HUES64 (cell line): ENCODE measurements around the gene BAIAP2L1.
"Not testable (repeated sequence)": the region's sequence is repeated elsewhere in the genome, so short reads cannot be mapped to it uniquely, and the experiment has no call there.

ENCODE experiments used
- H3K27ac ChIP-seq: 2 replicates; pipeline ENCODE4 v1.7.0; 2013; ENCODE audit warnings: low read depth, low read length, inconsistent platforms
- H3K27me3 ChIP-seq: 2 replicates; pipeline ENCODE4 v1.6.1; 2013; ENCODE audit warnings: mild to moderate bottlenecking, low read length; ENCODE audit not compliant: insufficient read depth
- H3K36me3 ChIP-seq: 2 replicates; pipeline ENCODE4 v1.6.1; 2013; ENCODE audit warnings: mild to moderate bottlenecking, low read length; ENCODE audit not compliant: insufficient read depth
- H3K4me1 ChIP-seq: 2 replicates; pipeline ENCODE4 v1.6.1; 2013; ENCODE audit warnings: mild to moderate bottlenecking, low read length, moderate library complexity; ENCODE audit not compliant: insufficient read depth
- H3K4me3 ChIP-seq: 2 replicates; pipeline ENCODE4 v1.5.1; 2013; ENCODE audit warnings: mild to moderate bottlenecking, low read length, moderate library complexity
- H3K9ac ChIP-seq: 2 replicates; pipeline ENCODE4 v1.6.1; 2013; ENCODE audit warnings: mild to moderate bottlenecking, low read depth, low read length
- H3K9me3 ChIP-seq: 2 replicates; pipeline ENCODE4 v1.6.1; 2013; ENCODE audit warnings: low read depth, low read length; ENCODE audit not compliant: insufficient read depth
- WGBS: fragments of 150-250, 120-280 bp; methylation state at CpG from one replicate; pipeline ENCODE4 v1.1.7; 2013; ENCODE audit warnings: missing lambda C conversion rate; 5-methylcytosine and 5-hydroxymethylcytosine counted together

BAIAP2L1 gene

DNA sequence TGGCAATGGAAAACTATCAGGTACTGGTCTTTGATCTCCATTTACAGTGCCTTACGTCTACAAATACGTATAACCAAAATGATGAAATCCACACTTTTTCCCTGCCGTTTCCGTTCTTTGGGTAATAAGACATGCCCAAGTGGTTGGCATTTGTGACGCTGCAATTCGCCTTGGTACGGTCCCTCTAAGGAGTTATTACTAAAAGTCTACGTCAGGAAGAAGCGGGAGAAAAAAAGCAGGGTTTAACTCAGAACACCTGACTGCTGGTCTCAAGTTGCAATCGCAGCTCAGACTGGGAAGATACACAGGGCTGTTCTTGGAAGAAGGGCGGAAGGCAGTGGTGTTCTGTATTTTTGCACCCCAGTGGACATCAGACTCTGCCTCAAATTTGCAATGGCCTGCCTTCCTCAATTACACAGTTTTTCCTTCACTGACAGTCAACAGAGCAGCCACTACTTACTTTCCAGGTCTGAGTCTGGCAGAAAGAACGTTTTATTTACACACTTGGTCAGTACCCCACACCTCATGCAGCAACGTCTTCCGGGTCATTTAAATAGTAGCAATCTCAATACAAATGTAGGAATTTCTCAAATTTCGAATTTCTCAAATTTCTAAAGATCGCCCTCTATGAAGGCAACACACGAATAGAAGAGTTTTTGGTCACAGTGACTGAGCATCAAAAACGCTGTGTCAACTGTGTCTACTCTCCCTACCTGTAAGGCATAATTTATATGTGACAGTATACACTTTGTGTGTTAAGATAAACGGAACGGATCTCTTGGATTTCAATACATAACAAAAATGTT is 2.1 kb downstream of the BAIAP2L1 start:
- peaks cover 19% of the 10 kb centered on the region for H3K4me1 ChIP-seq
- no peak overlapping the region for H3K9ac ChIP-seq
- H3K27me3 ChIP-seq, result no peaks in the 10 kb centered on the region
- H3K9me3 ChIP-seq, result no peaks in the 10 kb centered on the region
- no peaks in the 10 kb centered on the region for H3K36me3 ChIP-seq
- H3K4me3 ChIP-seq, result peak overlapping the region; percentile 88
- WGBS, result 85% methylated on average over 20 of the region's 20 CpGs
- no peak overlapping the region for H3K27ac ChIP-seq

DNA sequence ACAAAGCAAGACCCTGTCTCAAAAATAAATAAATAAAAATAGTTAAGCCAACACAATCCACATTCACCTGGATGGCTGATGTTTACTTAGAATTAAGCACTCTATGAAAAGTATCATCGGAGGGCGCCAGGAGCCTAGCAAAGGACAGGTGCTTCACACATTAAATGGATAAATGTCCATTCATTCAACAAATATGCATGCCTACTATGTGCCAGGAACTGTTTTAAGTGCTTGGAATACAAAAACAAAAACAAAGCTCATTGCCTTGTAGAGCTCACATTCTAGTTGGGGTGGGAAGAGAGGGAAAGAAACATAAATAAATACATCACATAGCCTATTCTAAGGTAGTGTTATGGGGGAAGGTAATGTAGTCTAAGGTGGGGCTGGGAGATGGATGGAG is 4.1 kb downstream of the BAIAP2L1 start:
- Histone ChIP-seq H3K4me3 (no peak overlapping the region), H3K4me1 (peaks cover 19% of the 10 kb centered on the region), H3K27me3 (no peaks in the 10 kb centered on the region), H3K9me3 (no peaks in the 10 kb centered on the region), H3K9ac (no peak overlapping the region), H3K27ac (no peak overlapping the region), H3K36me3 (no peaks in the 10 kb centered on the region)
- 98% methylated on average over 2 of the region's 2 CpGs for WGBS

DNA sequence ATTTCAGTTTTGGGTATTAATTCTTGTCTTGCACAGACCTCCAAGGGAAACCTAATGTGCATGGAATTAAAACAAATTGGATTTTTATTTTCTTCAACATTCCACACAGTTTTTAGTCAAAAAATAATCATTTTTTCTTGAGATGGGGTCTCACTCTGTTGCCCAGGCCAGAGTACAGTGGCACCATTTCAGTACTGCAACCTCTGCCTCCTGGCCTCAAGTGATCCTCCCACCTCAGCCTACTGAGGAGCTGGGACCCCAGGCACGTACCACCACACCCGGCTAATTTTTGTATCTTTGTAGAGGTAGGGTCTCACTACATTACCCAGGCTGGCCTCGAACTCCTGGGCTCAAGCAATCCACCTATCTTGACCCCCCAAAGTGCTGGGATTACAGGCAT is 4.9 kb downstream of the BAIAP2L1 start:
- whole genome bisulfite sequencing, result 100% methylated on average over 3 of the region's 3 CpGs

DNA sequence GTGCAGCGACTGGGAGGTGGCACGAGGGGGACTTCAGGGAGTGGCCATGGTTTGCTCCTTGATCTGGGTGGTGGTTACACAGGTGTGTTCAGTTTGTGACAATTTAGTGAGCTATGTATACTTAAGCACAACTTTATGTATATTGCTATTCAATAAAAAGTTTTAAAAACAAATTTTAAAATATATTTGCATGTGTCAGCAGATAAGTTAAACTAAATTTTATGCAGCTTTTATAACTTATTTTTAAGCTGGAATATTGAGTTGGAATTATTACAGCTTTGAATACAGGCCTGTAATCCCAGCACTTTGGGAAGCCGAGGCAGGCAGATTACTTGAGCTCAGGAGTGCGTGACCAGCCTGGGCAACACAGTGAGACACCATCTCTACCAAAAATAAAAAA is 5.4 kb downstream of the BAIAP2L1 start:
- Histone ChIP-seq H3K4me1 (peaks cover 19% of the 10 kb centered on the region), H3K4me3 (no peak overlapping the region), H3K36me3 (no peaks in the 10 kb centered on the region), H3K27me3 (no peaks in the 10 kb centered on the region), H3K9me3 (no peaks in the 10 kb centered on the region), H3K27ac (no peak overlapping the region), H3K9ac (no peak overlapping the region)
- WGBS, result 95% methylated on average over 4 of the region's 4 CpGs

More for the DNA sequence above, 4.9 kb downstream of the BAIAP2L1 start:
- no peak overlapping the region for H3K27ac ChIP-seq
- H3K9ac ChIP-seq, result no peak overlapping the region
- H3K4me3 ChIP-seq, result no peak overlapping the region
- no peaks in the 10 kb centered on the region for H3K9me3 ChIP-seq
- peaks cover 19% of the 10 kb centered on the region for H3K4me1 ChIP-seq
- H3K36me3 ChIP-seq, result no peaks in the 10 kb centered on the region
- H3K27me3 ChIP-seq, result no peaks in the 10 kb centered on the region

DNA sequence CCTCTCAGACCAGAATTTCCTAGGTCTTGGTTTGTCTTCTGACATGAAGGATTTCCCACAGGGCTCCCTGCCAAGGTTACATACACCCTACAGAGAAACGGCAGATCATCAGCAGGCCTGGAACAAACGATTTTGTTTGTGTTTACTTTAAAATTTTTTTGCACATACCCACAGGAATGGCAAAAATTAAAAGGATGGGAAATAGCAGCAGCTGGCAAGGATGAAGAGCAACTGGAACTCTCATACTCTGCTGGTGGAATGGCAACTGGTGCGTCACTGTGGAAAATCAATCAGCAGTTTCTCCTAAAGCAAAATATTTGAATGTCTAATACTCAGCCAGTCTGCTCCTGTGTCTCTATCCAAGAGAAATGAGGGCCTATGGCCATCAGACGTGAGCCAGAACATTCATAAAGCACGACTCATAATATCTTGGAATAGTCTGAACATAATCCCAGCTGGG is 6.5 kb downstream of the BAIAP2L1 start:
- peaks cover 16% of the 10 kb centered on the region for H3K4me1 ChIP-seq
- no peaks in the 10 kb centered on the region for H3K9me3 ChIP-seq
- 89% methylated on average over 5 of the region's 5 CpGs for WGBS
- no peak overlapping the region for H3K27ac ChIP-seq
- H3K9ac ChIP-seq, result no peak overlapping the region
- H3K4me3 ChIP-seq, result no peak overlapping the region
- H3K27me3 ChIP-seq, result no peaks in the 10 kb centered on the region
- H3K36me3 ChIP-seq, result no peaks in the 10 kb centered on the region

DNA sequence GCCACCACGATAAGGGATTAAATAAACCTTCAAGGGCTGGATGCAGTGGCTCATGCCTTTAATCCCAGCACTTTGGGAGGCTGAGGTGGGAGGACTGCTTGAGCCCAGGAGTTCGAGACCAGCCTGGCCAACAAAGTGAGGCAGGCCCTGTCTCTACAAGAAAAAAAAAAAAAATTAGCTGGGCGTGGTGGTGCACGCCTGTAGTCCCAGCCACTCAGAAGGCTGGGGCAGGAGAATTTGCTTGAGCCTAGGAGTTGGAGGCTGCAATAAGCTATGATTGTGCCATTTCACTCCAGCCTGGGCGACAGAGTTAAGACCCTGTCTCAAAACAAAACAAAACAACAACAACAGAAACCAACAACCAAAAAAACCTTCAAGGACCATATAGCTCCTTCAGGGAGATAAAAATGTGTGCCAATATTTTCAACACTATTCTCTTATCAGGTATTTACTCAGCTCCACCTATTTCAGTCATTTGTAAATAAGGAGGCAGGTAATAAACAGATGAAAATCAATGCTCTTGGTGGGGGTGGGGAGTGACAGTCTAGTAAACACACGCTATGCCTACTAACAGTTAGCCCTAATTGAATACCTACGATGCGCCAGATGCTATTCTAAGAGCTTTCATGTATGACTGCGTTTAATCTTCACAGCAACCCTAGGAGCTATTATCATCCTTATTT is 13.2 kb downstream of the BAIAP2L1 start:
- no peak overlapping the region for H3K4me3 ChIP-seq
- no peak overlapping the region for H3K9ac ChIP-seq
- no peaks in the 10 kb centered on the region for H3K9me3 ChIP-seq
- H3K27me3 ChIP-seq, result no peaks in the 10 kb centered on the region
- no peaks in the 10 kb centered on the region for H3K36me3 ChIP-seq
- no peak overlapping the region for H3K27ac ChIP-seq
- 94% methylated on average over 9 of the region's 9 CpGs for WGBS
- no peaks in the 10 kb centered on the region for H3K4me1 ChIP-seq

DNA sequence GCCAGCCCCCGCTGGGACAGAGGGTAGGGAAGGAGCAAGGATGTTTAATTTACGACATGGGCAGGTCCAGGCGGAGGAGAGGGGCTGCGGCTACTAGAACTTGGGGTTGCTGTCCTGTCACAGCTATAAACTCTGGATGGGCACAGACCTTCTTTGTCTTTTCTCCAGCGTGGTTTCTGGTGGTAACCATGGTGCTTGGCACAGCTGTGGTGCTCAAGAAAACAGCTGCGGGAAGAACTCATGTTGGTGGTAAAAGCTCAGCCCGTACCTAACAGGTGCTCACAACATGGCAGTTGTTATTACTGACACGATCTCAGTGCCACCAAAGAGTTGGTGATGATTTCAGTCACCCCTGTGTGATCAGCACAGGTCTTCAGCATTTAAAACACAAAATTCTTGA is 13.8 kb downstream of the BAIAP2L1 start:
- no peak overlapping the region for H3K27ac ChIP-seq
- H3K4me1 ChIP-seq, result no peaks in the 10 kb centered on the region
- no peak overlapping the region for H3K9ac ChIP-seq
- H3K4me3 ChIP-seq, result no peak overlapping the region
- no peaks in the 10 kb centered on the region for H3K36me3 ChIP-seq
- no peaks in the 10 kb centered on the region for H3K9me3 ChIP-seq
- H3K27me3 ChIP-seq, result no peaks in the 10 kb centered on the region
- WGBS, result 93% methylated on average over 8 of the region's 8 CpGs

DNA sequence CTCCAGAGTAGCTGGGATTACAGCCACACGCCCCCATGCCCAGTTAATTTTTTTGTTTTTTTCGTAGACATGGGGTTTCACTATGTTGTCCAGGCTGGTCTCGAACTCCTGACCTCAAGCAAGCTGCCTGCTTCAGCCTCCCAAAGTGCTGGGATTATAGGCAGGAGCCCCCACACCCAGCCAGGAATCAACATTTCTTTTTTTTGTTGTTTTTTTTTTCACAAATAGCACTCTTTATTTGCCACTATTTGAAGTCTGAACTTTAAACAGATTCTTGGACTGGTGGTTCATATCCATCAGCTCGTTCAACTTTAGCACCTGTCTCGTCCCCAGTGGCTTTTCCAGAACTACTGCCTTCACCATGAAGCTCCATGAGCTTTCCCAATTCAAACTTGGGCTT is 15.4 kb downstream of the BAIAP2L1 start:
- H3K27ac ChIP-seq, H3K9me3 ChIP-seq, H3K4me1 ChIP-seq, H3K36me3 ChIP-seq, H3K27me3 ChIP-seq, H3K4me3 ChIP-seq, H3K9ac ChIP-seq: not testable (repeated sequence)
- WGBS, result 96% methylated on average over 3 of the region's 5 CpGs

DNA sequence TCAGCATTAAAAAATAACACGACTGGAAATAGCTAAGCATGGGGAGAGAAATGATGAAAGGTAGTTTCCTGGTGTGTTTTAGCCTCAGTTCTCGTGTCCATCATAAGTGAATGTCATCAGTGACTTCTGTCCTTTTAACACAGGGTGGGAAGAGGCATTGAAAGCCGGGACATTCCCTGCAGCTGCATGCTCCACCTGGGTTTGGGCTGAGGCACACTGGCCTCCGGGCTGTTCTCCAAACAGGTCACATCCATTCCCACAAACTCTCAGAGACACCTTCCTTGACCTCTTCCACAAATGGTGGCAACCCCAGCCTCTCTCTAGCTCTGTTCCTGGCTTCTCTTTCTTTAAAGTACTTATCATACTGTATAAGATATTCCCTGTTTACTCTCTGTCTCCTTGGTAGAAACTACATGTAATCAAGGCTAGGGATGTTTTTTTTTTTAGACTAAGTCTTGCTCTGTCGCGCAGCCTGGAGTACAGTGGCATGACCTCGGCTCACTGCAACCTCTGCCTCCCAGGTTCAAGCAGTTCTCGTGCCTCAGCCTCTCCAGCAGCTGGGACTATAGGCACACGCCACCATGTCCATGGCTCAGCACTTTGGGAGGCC is 22.6 kb downstream of the BAIAP2L1 start:
- Histone ChIP-seq H3K9me3 (peaks cover 3% of the 10 kb centered on the region; the same call in 1 of the 2 replicates), H3K4me1 (no peaks in the 10 kb centered on the region), H3K27ac (no peak overlapping the region), H3K9ac (no peak overlapping the region), H3K4me3 (no peak overlapping the region), H3K27me3 (no peaks in the 10 kb centered on the region), H3K36me3 (no peaks in the 10 kb centered on the region)
- 84% methylated on average over 9 of the region's 9 CpGs for WGBS

DNA sequence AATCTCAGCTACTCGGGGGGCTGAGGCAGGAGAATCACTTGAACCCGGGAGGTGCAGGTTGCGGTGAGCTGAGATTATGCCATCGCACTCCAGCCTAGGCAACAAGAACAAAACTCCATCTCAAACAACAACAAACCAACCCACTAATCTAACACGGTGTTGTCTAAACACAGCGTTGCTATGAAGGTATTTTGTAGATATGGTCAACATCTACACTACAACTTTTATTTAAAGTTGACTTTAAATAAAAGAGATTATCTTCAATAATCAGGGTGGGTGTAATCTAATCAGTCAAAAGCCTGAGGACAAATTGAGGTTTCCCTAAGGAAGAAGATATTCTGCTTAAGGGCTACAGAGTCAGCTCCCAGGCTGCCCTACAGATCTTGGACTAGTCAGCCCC is 24.2 kb downstream of the BAIAP2L1 start:
- Histone ChIP-seq H3K9ac (no peak overlapping the region), H3K27me3 (no peaks in the 10 kb centered on the region)
- WGBS, result 84% methylated on average over 4 of the region's 6 CpGs

DNA sequence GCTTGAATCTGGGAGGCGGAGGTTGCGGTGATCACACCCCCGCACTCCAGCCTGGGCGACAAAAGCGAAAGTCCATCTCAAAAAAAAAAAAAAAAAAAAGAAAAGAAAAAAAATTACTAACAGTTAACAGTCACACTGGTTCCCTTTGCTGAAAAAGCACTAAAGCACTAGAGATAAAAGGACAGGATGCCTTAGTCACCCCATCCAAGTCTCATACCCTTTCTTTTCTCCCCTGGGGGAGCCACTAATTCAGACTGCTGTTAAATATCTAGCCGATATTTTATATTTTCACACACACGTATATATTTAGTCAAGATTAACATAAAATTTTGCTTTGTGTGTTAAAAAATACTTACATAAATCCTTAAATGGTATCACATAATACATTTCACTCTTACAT is 25.2 kb downstream of the BAIAP2L1 start:
- peaks cover 3% of the 10 kb centered on the region; the same call in 1 of the 2 replicates for H3K9me3 ChIP-seq
- WGBS, result 100% methylated on average over 4 of the region's 7 CpGs
- no peak overlapping the region for H3K4me3 ChIP-seq
- H3K4me1 ChIP-seq, result no peaks in the 10 kb centered on the region
- no peaks in the 10 kb centered on the region for H3K27me3 ChIP-seq
- no peak overlapping the region for H3K27ac ChIP-seq
- H3K9ac ChIP-seq, result no peak overlapping the region
- no peaks in the 10 kb centered on the region for H3K36me3 ChIP-seq

More for the DNA sequence above, 24.2 kb downstream of the BAIAP2L1 start:
- no peaks in the 10 kb centered on the region for H3K36me3 ChIP-seq
- H3K9me3 ChIP-seq, result peaks cover 3% of the 10 kb centered on the region; the same call in 1 of the 2 replicates
- H3K27ac ChIP-seq, result no peak overlapping the region
- no peaks in the 10 kb centered on the region for H3K4me1 ChIP-seq
- H3K4me3 ChIP-seq, result no peak overlapping the region
